LNCAP (cell line): ENCODE results near the gene SHC2.

Source experiments
- TF ChIP-seq, protein P1 (sequence below): fragments of 450-650 bp; IDR thresholded peaks from 2 replicates; pipeline ENCODE4 v1.5.1; 2017; ENCODE audit warnings: mild to moderate bottlenecking

SHC2 gene

DNA sequence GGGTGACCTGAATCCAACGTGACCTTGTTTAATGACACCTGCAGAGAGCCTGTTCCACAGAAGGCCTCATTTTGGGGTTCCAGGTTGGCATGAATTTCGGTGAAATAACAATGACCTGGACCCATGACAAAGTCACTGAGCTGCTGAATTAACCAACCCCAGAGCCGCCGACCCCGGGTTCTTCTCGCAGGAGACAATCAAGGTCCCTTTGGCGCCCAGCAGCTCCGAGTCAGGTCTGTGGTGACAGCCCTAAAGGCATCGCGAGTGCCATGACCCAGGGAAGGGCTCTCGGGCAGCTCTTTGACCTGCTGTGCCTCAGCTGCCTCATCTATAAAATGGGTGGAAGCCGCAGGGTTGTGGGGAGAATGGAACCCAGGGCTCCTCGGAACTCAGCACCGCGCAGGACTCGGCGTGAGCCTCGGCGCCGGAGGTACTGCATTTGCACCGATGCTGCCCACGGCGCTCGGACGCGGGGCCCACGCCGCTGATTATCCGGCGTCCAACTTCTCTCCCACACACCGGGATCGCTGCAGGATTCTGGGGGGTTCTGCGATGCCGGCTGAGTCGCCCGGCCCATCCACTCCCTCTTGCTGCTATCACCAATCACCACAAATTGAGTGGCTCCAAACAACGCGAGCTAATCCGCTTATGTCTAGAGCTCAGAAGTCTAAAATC is 5.7 kb downstream of the SHC2 start:
- TF ChIP-seq, protein P1, sequence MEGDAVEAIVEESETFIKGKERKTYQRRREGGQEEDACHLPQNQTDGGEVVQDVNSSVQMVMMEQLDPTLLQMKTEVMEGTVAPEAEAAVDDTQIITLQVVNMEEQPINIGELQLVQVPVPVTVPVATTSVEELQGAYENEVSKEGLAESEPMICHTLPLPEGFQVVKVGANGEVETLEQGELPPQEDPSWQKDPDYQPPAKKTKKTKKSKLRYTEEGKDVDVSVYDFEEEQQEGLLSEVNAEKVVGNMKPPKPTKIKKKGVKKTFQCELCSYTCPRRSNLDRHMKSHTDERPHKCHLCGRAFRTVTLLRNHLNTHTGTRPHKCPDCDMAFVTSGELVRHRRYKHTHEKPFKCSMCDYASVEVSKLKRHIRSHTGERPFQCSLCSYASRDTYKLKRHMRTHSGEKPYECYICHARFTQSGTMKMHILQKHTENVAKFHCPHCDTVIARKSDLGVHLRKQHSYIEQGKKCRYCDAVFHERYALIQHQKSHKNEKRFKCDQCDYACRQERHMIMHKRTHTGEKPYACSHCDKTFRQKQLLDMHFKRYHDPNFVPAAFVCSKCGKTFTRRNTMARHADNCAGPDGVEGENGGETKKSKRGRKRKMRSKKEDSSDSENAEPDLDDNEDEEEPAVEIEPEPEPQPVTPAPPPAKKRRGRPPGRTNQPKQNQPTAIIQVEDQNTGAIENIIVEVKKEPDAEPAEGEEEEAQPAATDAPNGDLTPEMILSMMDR = no peak

DNA sequence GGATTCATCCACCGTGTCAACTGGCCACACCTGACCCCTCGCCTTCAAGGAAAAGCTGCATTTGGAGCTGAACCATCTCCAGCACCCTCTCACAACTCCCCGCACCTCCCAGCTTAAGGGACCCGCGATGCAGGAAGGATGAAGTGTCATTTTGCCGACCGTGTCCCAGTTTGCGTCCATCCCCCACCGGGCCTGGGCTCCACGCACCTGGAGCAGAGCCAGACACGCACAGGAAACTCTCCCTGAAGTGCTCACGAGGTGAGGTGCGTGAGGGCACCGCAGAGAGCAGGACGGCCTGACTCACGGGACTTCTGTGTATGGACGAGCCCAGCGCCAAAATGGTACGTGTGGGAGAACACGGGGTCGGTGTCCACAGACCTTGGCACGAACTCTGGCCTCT is 7.2 kb downstream of the SHC2 start:
- TF ChIP-seq, protein P1 = no peak

DNA sequence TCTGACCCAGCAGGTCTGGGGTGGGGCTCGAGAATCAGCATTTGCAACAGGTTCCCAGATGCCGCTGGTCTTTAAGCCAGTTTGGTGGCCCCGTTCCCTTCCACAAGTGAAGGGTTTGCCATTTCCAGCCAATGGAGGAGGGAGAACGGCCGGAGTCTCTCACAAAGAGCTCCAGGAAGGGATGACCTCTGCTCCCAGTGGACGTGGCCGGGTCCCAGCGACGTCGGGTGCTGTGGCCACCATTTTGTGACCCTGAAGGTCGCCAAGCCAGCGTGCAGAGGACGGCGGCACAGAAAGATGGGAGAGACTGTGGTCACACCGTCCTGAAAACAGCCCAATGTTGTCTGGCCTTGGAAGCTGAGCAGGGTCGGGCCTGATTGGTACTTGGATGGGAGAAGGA is 8.0 kb downstream of the SHC2 start:
- TF ChIP-seq, protein P1 = no peak

DNA sequence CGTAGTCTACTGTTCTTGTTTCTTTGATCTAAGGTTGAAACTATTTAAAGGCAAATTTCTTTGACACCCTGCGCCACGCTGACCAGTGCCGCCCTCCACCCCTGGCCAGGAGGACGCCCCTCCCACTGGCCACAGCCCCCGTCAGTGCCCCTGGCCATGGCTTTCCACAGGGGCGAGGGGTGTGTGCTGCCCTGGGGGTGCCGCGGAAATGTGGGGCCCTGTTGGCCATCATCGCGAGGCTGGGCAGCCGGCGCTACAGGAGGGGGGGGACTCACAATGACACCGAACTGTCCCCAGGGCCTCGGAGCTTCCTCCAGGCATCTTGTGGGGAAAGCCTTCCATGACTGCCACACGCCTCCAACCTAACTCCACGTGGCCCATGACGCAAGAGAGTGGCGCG is 10.9 kb downstream of the SHC2 start:
- TF ChIP-seq, protein P1 = no peak

DNA sequence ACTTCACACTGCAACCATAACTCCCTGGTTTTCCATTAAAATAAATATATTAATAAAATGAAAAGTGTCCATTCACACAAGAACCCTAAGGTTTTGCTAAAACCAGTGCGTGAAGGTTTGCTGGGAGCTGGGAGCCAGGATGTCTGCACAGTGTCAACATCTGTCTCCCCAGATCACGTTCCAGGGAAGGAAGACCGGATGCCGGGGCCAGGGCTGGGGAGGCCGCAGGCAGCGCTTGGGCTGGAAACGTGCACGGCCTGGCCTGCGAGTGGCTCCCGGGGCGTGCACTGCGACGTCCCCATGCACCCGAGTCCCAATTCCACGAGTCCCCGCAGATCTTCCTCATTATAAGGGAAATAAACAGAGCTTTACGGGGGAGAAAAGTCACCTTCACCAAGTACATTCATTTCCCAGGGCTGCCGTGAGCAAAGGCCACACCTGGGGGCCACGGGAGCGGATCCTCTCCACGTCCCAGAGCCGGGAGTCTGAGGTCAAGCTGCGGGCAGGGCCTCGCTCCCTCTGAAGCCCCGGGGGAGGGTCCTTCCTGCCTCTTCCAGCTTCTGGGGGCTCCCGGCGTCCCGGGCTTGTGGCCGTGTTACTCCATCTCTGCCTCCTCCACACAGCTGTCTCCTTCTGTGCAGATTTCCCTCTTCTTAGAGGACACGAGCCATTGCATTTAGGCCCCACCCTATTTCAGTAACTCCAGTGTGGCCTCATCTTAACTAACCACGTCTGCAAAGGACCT is 12.8 kb downstream of the SHC2 start:
- TF ChIP-seq, protein P1 = no peak

DNA sequence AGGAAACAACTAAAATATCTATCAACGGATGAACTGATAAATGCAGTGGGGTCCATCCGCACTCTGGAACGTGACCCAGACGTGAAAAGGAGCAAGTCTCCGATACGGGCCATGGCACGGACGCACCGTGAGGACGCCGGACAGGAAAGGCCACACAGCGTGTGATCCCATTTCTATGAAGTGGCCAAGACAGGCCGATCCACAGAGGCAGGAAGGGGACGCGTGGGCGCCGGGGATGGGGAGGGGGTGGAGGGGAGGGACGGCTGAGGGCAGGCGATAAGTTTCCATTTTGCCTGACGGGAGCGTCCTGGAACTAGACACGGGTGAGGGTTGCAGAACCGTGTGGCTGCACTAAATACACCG is 13.8 kb downstream of the SHC2 start:
- TF ChIP-seq, protein P1 = no peak

DNA sequence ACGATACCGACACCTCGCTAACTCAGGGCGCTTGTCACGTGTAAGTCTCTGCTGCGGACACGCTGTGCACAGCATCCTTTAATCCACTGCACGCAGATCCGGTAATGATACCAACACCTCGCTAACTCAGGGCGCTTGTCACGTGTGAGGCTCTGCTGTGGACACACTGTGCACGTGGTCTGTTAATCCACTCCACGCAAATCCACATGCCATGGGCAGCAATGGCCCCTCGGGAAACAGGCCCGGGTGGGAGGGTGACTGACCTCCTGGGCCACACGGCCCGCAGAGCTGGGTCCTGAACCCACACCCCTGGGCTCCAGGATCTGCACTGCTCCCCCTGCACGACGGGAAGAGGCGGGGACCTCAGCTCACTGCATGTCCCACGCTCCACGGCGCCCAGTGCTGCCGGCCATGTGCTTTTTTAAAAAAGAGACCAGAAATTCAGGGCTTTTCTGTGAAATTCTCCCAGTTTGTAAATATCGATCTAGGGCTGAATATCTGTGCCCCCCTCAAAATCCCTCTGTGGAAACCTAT is 16.1 kb downstream of the SHC2 start:
- TF ChIP-seq, protein P1 = no peak
